SK-N-SH (cell line): Measurements from ENCODE around the gene SORBS1. TPM values are rescaled to one million over a fixed set of nuclear protein-coding genes. Genes with fewer than 3 reads are reported as not detected.

Experiments used
- CTCF ChIA-PET: fragments of 300-600, 350-600 bp; formaldehyde crosslinking; extraction: SDS; loops from one replicate; lab custom pipeline; 2021; lab: Yijun Ruan, JAX
- POLR2A ChIA-PET: fragments of 350-600 bp; sonication (Branson Sonifier 250); formaldehyde crosslinking; extraction: SDS; loops from one replicate; lab custom pipeline; 2020; ENCODE audit warnings: antibody characterized with exemption, inconsistent platforms; lab: Yijun Ruan, JAX
- DNase-seq: peaks from one replicate; pipeline ENCODE4 v3.0.0; 2012
- H2AFZ ChIP-seq: fragments of 200-600 bp; sonication (generic); 2 replicates; pipeline ENCODE4 v1.8.1; 2016; ENCODE audit warnings: antibody characterized with exemption, mild to moderate bottlenecking, low read depth
- H3F3A ChIP-seq: fragments of 200-600 bp; sonication (generic); replicated peaks from 2 replicates; pipeline ENCODE3; 2016; ENCODE audit warnings: antibody characterized with exemption, mild to moderate bottlenecking; ENCODE audit not compliant: insufficient read depth
- H3K27ac ChIP-seq, 2 experiments: fragments of 200-500 bp in 1 of 2; fragments of 200-600 bp in 1 of 2; sonication (Bioruptor generic) in 1 of 2; sonication (generic), shearing (Covaris generic) in 1 of 2; 2 replicates each; pipeline versions ENCODE4 v1.5.1 to v1.6.1; 2014 to 2016; ENCODE audit warnings: low read depth in 2 of 2, inconsistent platforms in 1 of 2, low read length in 1 of 2, mild to moderate bottlenecking in 1 of 2, mixed read lengths in 1 of 2
- H3K27me3 ChIP-seq: fragments of 200-600 bp; sonication (generic), shearing (Covaris generic); 2 replicates; pipeline ENCODE4 v1.6.1; 2016; ENCODE audit warnings: mixed run types; ENCODE audit not compliant: insufficient read depth
- H3K36me3 ChIP-seq, 2 experiments: fragments of 200-500 bp in 1 of 2; fragments of 200-600 bp in 1 of 2; sonication (Bioruptor generic) in 1 of 2; sonication (generic) in 1 of 2; replicated peaks in 1 of 2; 2 replicates each; pipeline versions ENCODE3 to v1.5.1; 2014 to 2016; ENCODE audit warnings: low read length in 1 of 2, mild to moderate bottlenecking in 1 of 2; ENCODE audit not compliant: insufficient read depth in 2 of 2, control insufficient read depth in 1 of 2
- H3K4me1 ChIP-seq, 2 experiments: fragments of 200-500 bp in 1 of 2; fragments of 200-600 bp in 1 of 2; sonication (Bioruptor generic) in 1 of 2; sonication (generic), shearing (Covaris generic) in 1 of 2; 2 replicates each; pipeline versions ENCODE4 v1.5.1 to v1.6.1; 2014 to 2016; ENCODE audit warnings: low read depth in 1 of 2, low read length in 1 of 2, mixed run types in 1 of 2; ENCODE audit not compliant: insufficient read depth in 2 of 2, control insufficient read depth in 1 of 2
- H3K4me2 ChIP-seq: fragments of 200-600 bp; sonication (generic), shearing (Covaris generic); 2 replicates; pipeline ENCODE4 v1.6.1; 2017; ENCODE audit warnings: mixed run types
- H3K4me3 ChIP-seq, 2 experiments: fragments of 200-500 bp in 1 of 2; fragments of 200-600 bp in 1 of 2; sonication (Bioruptor generic) in 1 of 2; sonication (generic), shearing (Covaris generic) in 1 of 2; 2 replicates each; pipeline versions ENCODE4 v1.5.1 to v1.8.1; 2014 to 2016; ENCODE audit warnings: low read depth in 2 of 2, inconsistent platforms in 1 of 2, low read length in 1 of 2, mild to moderate bottlenecking in 1 of 2, mixed read lengths in 1 of 2, moderate library complexity in 1 of 2
- H3K79me2 ChIP-seq: fragments of 200-600 bp; sonication (generic); 2 replicates; pipeline ENCODE4 v1.8.1; 2017; ENCODE audit warnings: mild to moderate bottlenecking; ENCODE audit not compliant: insufficient read depth
- H3K9ac ChIP-seq: fragments of 200-600 bp; sonication (generic); 2 replicates; pipeline ENCODE4 v1.6.1; 2017; ENCODE audit warnings: mixed run types
- H3K9me2 ChIP-seq: fragments of 200-600 bp; sonication (generic); 2 replicates; pipeline ENCODE4 v1.6.1; 2017; ENCODE audit warnings: mixed run types
- H3K9me3 ChIP-seq: fragments of 200-600 bp; sonication (generic); 2 replicates; pipeline ENCODE4 v1.6.1; 2017; ENCODE audit warnings: mixed run types, mild to moderate bottlenecking, moderate library complexity
- H4K20me1 ChIP-seq: fragments of 200-600 bp; sonication (generic); 2 replicates; pipeline ENCODE4 v1.6.1; 2017; ENCODE audit warnings: mild to moderate bottlenecking, mixed run types; ENCODE audit not compliant: insufficient read depth
- ELF1 ChIP-seq: IDR thresholded peaks from 2 replicates; pipeline ENCODE4 v1.4.0; 2012
- EP300 ChIP-seq, 2 experiments: IDR thresholded peaks; 2 replicates each; pipeline versions ENCODE4 v1.4.0 to v1.6.1; 2012; ENCODE audit warnings: borderline replicate concordance in 1 of 2, low read depth in 1 of 2, low read length in 1 of 2
- EZH2phosphoT487 ChIP-seq: fragments of 200-600 bp; sonication (generic); IDR thresholded peaks from 2 replicates; pipeline ENCODE4 v1.6.1; 2017; ENCODE audit warnings: low read depth, mixed run types, mild to moderate bottlenecking, antibody characterized with exemption, moderate library complexity, borderline replicate concordance
- REST ChIP-seq: IDR thresholded peaks from 2 replicates; pipeline ENCODE4 v1.6.1; 2012; ENCODE audit warnings: mild to moderate bottlenecking, low read depth, low read length, moderate library complexity
- RFX5 ChIP-seq: IDR thresholded peaks from 2 replicates; pipeline ENCODE4 v1.6.1; 2012; ENCODE audit warnings: mild to moderate bottlenecking, improper control_type of control experiment, low read length
- TAF1 ChIP-seq: IDR thresholded peaks from 2 replicates; pipeline ENCODE4 v1.6.1; 2012; ENCODE audit warnings: low read depth, mild to moderate bottlenecking, low read length, moderate library complexity, borderline replicate concordance
- USF2 ChIP-seq: fragments of 150-350 bp; IDR thresholded peaks from 2 replicates; pipeline ENCODE4 v1.6.1; 2017; ENCODE audit warnings: antibody characterized with exemption, low read length, low read depth, borderline replicate concordance
- WGBS: methylation state at CpG from one replicate; pipeline ENCODE4 v1.1.6; 2017; ENCODE audit warnings: low lambda C conversion rate; 5-methylcytosine and 5-hydroxymethylcytosine counted together
- polyA plus RNA-seq, 3 experiments: library from polyadenylated mRNA; depleted of rRNA; stranded (reverse); fragments of >200 nt; gene quantifications; 2 replicates each; pipeline ENCODE4 v1.2.3, GENCODE V29; 2012
- TF ChIP-seq, protein P1 (sequence below): IDR thresholded peaks from 2 replicates; pipeline ENCODE4 v1.4.0; 2012; ENCODE audit warnings: low read depth, borderline replicate concordance
- TF ChIP-seq, protein P2 (sequence below): IDR thresholded peaks from 2 replicates; pipeline ENCODE4 v1.4.0; 2012; ENCODE audit warnings: low read depth
- TF ChIP-seq, protein P3 (sequence below): fragments of 200-600 bp; sonication (generic); IDR thresholded peaks from 2 replicates; pipeline ENCODE4 v1.6.1; 2017; ENCODE audit warnings: antibody characterized with exemption, mild to moderate bottlenecking, moderate library complexity
- TF ChIP-seq, protein P4 (sequence below): IDR thresholded peaks from 2 replicates; pipeline ENCODE4 v1.4.0; 2012; ENCODE audit warnings: low read depth, borderline replicate concordance

Gene SORBS1
- polyA plus RNA-seq, 1 of the 3 experiments (the other 2 are of a cell fraction) = 0.36 TPM

DNA sequence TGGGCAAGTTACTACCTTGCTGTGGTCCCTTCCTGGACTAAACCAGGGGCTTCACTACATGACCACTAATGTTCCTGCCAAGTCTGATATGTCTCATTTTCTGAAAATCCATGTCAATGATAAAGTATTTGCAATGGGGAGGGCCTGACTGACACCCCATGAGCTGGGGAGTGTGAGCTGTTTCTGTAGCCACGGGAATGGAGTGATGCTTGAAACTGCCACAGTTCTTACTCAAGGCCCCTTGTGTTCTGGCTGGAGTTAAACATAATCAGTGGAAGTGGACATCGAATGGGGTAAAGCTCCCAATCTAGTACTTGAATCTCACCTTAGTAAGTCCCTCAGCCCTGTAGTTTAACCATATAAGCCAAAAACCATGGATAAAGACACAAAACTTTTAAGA, 208.5 kb downstream of the SORBS1 start (continued):
- TF ChIP-seq, protein P1, sequence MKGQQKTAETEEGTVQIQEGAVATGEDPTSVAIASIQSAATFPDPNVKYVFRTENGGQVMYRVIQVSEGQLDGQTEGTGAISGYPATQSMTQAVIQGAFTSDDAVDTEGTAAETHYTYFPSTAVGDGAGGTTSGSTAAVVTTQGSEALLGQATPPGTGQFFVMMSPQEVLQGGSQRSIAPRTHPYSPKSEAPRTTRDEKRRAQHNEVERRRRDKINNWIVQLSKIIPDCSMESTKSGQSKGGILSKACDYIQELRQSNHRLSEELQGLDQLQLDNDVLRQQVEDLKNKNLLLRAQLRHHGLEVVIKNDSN = no peak
- TF ChIP-seq RFX5 = no peak

- no peak for DNase-seq
- Histone ChIP-seq H3K4me2 (no peak overlapping the region), H3K9me2 (no peaks in the 10 kb centered on the region), H3K27me3 (no peaks in the 10 kb centered on the region), H3F3A (no peaks in the 10 kb centered on the region), H2AFZ (no peak overlapping the region), H3K27ac (no peak overlapping the region), H3K36me3 (no peaks in the 10 kb centered on the region), H3K79me2 (no peaks in the 10 kb centered on the region), H3K9ac (no peak overlapping the region), H3K4me1 (no peaks in the 10 kb centered on the region), H3K9me3 (no peaks in the 10 kb centered on the region), H4K20me1 (no peaks in the 10 kb centered on the region), H3K4me3 (no peak overlapping the region)
- TF ChIP-seq EP300 (IDR thresholded peaks at IDR 0.05; ENCODE audit: borderline replicate concordance in 1 of 2, low read depth in 1 of 2, low read length in 1 of 2) (no peak), ELF1 (no peak), REST (no peak), TAF1 (no peak), USF2 (no peak), EZH2phosphoT487 (no peak)
- TF ChIP-seq, protein P2, sequence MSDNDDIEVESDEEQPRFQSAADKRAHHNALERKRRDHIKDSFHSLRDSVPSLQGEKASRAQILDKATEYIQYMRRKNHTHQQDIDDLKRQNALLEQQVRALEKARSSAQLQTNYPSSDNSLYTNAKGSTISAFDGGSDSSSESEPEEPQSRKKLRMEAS = no peak
- TF ChIP-seq, protein P3, sequence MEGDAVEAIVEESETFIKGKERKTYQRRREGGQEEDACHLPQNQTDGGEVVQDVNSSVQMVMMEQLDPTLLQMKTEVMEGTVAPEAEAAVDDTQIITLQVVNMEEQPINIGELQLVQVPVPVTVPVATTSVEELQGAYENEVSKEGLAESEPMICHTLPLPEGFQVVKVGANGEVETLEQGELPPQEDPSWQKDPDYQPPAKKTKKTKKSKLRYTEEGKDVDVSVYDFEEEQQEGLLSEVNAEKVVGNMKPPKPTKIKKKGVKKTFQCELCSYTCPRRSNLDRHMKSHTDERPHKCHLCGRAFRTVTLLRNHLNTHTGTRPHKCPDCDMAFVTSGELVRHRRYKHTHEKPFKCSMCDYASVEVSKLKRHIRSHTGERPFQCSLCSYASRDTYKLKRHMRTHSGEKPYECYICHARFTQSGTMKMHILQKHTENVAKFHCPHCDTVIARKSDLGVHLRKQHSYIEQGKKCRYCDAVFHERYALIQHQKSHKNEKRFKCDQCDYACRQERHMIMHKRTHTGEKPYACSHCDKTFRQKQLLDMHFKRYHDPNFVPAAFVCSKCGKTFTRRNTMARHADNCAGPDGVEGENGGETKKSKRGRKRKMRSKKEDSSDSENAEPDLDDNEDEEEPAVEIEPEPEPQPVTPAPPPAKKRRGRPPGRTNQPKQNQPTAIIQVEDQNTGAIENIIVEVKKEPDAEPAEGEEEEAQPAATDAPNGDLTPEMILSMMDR = no peak
- TF ChIP-seq, protein P4, sequence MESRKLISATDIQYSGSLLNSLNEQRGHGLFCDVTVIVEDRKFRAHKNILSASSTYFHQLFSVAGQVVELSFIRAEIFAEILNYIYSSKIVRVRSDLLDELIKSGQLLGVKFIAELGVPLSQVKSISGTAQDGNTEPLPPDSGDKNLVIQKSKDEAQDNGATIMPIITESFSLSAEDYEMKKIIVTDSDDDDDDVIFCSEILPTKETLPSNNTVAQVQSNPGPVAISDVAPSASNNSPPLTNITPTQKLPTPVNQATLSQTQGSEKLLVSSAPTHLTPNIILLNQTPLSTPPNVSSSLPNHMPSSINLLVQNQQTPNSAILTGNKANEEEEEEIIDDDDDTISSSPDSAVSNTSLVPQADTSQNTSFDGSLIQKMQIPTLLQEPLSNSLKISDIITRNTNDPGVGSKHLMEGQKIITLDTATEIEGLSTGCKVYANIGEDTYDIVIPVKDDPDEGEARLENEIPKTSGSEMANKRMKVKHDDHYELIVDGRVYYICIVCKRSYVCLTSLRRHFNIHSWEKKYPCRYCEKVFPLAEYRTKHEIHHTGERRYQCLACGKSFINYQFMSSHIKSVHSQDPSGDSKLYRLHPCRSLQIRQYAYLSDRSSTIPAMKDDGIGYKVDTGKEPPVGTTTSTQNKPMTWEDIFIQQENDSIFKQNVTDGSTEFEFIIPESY = no peak
- CTCF ChIA-PET = interaction anchor here (1.1 to 5.5 kb wide), 4 partner anchors 10 to 108 kb away, joined by 4 to 33 read pairs (median 13); no protein-coding TSS in a partner anchor
- WGBS = 86% methylated on average over 2 of the region's 2 CpGs
- POLR2A ChIA-PET = no interaction called here
These were observed 210.3 kb downstream of the SORBS1 start for GRCh38 chr10:95350830-95351228.
